Kidney (tissue), 14 donors: ENCODE measurements around the gene TMEM63A. TPM values are rescaled to one million over a fixed set of nuclear protein-coding genes. Genes with fewer than 3 reads are reported as not detected.

ENCODE experiments used
- DNase-seq, 5 donors: peaks; one replicate each; pipeline ENCODE4 v3.0.0-alpha.2; 2013 to 2020
- FAIRE-seq: peaks from 2 replicates; lab custom pipeline; 2012; peaks lifted over from hg19 to GRCh38; lab: Jason Lieb, UNC
- H3K27ac ChIP-seq, 2 donors: one replicate each; pipeline ENCODE4 v1.7.0; 2013; ENCODE audit warnings: low read depth in 2 of 2, low read length in 2 of 2, inconsistent platforms in 1 of 2
- H3K27me3 ChIP-seq: one replicate; pipeline ENCODE4 v1.7.1; 2013; ENCODE audit warnings: low read length, inconsistent platforms; ENCODE audit not compliant: control insufficient read depth, insufficient read depth
- H3K36me3 ChIP-seq, 3 donors: one replicate each; pipeline versions ENCODE4 v1.7.0 to v1.7.1; 2013; ENCODE audit warnings: low read length in 3 of 3, control low read depth in 1 of 3, inconsistent platforms in 1 of 3; ENCODE audit not compliant: insufficient read depth in 3 of 3, control insufficient read depth in 2 of 3
- H3K4me1 ChIP-seq, 3 donors: one replicate each; pipeline versions ENCODE4 v1.7.0 to v1.7.1; 2013; ENCODE audit warnings: low read length in 3 of 3, inconsistent platforms in 1 of 3, low read depth in 1 of 3; ENCODE audit not compliant: control insufficient read depth in 2 of 3, insufficient read depth in 2 of 3
- H3K4me3 ChIP-seq, 3 donors: one replicate each; pipeline versions ENCODE4 v1.7.0 to v1.8.1; 2013; ENCODE audit warnings: low read length in 3 of 3, control low read depth in 1 of 3, inconsistent platforms in 1 of 3
- H3K9ac ChIP-seq, 3 donors: one replicate each; pipeline versions ENCODE4 v1.7.0 to v1.7.1; 2013; ENCODE audit warnings: low read length in 3 of 3, control low read depth in 1 of 3, inconsistent platforms in 1 of 3
- H3K9me3 ChIP-seq, 3 donors: one replicate each; pipeline versions ENCODE4 v1.7.0 to v1.7.1; 2013; ENCODE audit warnings: low read length in 3 of 3, control low read depth in 1 of 3, inconsistent platforms in 1 of 3; ENCODE audit not compliant: control insufficient read depth in 2 of 3, insufficient read depth in 1 of 3
- CTCF ChIP-seq: IDR thresholded peaks from 3 replicates; pipeline ENCODE4 v1.5.1; 2012; ENCODE audit warnings: mild to moderate bottlenecking, moderate library complexity, borderline replicate concordance; ENCODE audit not compliant: insufficient read depth; ENCODE audit errors: extremely low read depth
- intact Hi-C: fragments of 100-400 bp; cut with DNase I; formaldehyde crosslinking; loops from one replicate; pipeline ENCODE4 v1.11.1; 2022
- polyA plus RNA-seq: library from polyadenylated mRNA; stranded (reverse); fragments of 350-450 nt; fragmentation: Illumina TruSeq; extraction: RNeasy Lipid Tissue Mini Kit (QIAGEN cat#74804); gene quantifications from one replicate; pipeline ENCODE4 v1.2.3, GENCODE V29; 2014; ENCODE audit warnings: low read depth, low replicate concordance; ENCODE audit not compliant: insufficient read depth
- total RNA-seq: library from RNA; stranded (reverse); fragmentation: NEBNext Ultra II Directional; extraction: Animal tissue kit (Norgen Biotek cat#: 25700); gene quantifications from one replicate; pipeline ENCODE4 v1.2.1, GENCODE V29; 2021
- donor health status: control.
- donor health status: control.
- donor health status: control.
- donor health status: control.
- donor health status: control.
- donor health status: DM: yes; HTN: yes; CAD: no.
- donor health status: Normal renal cell carcinoma (clear cell type).

TMEM63A gene
- total and polyA plus RNA-seq, 2 donors from 2014 or later = 25.5 to 159 TPM

- Histone ChIP-seq H3K9ac (no peak overlapping the region), H3K9me3 (no peaks in the 10 kb centered on the region), H3K27me3 (no peaks in the 10 kb centered on the region), H3K36me3 (peaks cover 8 to 63% (median 38%) of the 10 kb centered on the region in 3 donors), H3K4me3 (no peak overlapping the region), H3K4me1 (no peaks in the 10 kb centered on the region), H3K27ac (no peak overlapping the region)
- FAIRE-seq (no peak), DNase-seq (no peak)
- TF ChIP-seq CTCF = no peak
- intact Hi-C loops = no loop called here
Measured at GRCh38 chr1:225859151-225859550, 23.0 kb downstream of the TMEM63A start.

- no peak overlapping the region for H3K4me3 ChIP-seq
- DNase-seq = peak in 1 of 5 donors; percentile 58
- H3K4me1 ChIP-seq = peaks cover 0 to 4% (median 0%) of the 10 kb centered on the region in 3 donors
- intact Hi-C loops = no loop called here
- peaks cover 8 to 70% (median 43%) of the 10 kb centered on the region in 3 donors for H3K36me3 ChIP-seq
- no peak for TF ChIP-seq CTCF
- H3K27me3 ChIP-seq = no peaks in the 10 kb centered on the region
- no peak overlapping the region for H3K27ac ChIP-seq
- no peak for FAIRE-seq
- H3K9me3 ChIP-seq = no peaks in the 10 kb centered on the region
- H3K9ac ChIP-seq = no peak overlapping the region
Measured at GRCh38 chr1:225857256-225857655, 24.9 kb downstream of the TMEM63A start.

GRCh38 chr1:225855503-225856300 lies 26.5 kb downstream of the TMEM63A start:
- no peak for TF ChIP-seq CTCF
- intact Hi-C loops = no loop called here
- DNase-seq (no peak), FAIRE-seq (no peak)
- peaks cover 4 to 60% (median 30%) of the 10 kb centered on the region in 3 donors for H3K36me3 ChIP-seq
- no peak overlapping the region for H3K4me3 ChIP-seq
- H3K4me1 ChIP-seq = peaks cover 0 to 4% (median 0%) of the 10 kb centered on the region in 3 donors
- no peaks in the 10 kb centered on the region for H3K9me3 ChIP-seq
- peak overlapping the region in 1 of 2 donors; percentile 9 for H3K27ac ChIP-seq
- no peaks in the 10 kb centered on the region for H3K27me3 ChIP-seq
- H3K9ac ChIP-seq = no peak overlapping the region
